Lower leg skin (tissue), 3 donors: ENCODE data around the gene INPP4B.

Experiments used
- POLR2A ChIP-seq, 2 donors: fragments of 450-650 bp; IDR thresholded peaks; one replicate each; pipeline ENCODE4 v1.6.1; 2016 to 2017; ENCODE audit warnings: antibody characterized with exemption in 2 of 2, mild to moderate bottlenecking in 1 of 2, moderate library complexity in 1 of 2
- TF ChIP-seq, protein P1 (sequence below), 3 donors: fragments of 450-650 bp; IDR thresholded peaks; one replicate each; pipeline ENCODE4 v1.5.1; 2016; ENCODE audit warnings: antibody characterized with exemption in 3 of 3, mild to moderate bottlenecking in 3 of 3, moderate library complexity in 2 of 3

DNA sequence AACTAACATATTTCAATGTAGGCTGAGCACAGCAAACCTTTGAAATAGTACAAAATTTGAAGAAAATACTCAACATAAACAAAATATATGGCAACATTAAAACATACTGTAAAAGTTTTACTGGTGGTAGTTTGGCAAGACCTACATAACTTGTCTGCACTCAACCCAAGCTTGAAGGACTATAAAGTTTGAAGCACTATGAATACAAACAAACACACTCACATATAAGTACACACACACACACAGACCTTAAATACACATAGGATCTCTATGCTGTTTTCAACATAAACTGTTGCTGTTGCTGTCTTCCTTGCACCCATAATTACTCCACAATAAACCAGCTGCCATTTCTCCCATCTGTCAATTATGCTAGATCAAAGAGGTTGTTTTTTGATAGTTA, 620.1 kb downstream of the INPP4B start:
- TF ChIP-seq, protein P1, sequence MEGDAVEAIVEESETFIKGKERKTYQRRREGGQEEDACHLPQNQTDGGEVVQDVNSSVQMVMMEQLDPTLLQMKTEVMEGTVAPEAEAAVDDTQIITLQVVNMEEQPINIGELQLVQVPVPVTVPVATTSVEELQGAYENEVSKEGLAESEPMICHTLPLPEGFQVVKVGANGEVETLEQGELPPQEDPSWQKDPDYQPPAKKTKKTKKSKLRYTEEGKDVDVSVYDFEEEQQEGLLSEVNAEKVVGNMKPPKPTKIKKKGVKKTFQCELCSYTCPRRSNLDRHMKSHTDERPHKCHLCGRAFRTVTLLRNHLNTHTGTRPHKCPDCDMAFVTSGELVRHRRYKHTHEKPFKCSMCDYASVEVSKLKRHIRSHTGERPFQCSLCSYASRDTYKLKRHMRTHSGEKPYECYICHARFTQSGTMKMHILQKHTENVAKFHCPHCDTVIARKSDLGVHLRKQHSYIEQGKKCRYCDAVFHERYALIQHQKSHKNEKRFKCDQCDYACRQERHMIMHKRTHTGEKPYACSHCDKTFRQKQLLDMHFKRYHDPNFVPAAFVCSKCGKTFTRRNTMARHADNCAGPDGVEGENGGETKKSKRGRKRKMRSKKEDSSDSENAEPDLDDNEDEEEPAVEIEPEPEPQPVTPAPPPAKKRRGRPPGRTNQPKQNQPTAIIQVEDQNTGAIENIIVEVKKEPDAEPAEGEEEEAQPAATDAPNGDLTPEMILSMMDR (IDR thresholded peaks at IDR 0.05), result no peak
- TF ChIP-seq POLR2A (IDR thresholded peaks at IDR 0.05), result no peak
